Smooth muscle cell (in vitro differentiated cells): ENCODE data around the gene KCNMA1. TPM values are rescaled to one million over a fixed set of nuclear protein-coding genes. Genes with fewer than 3 reads are reported as not detected.
A peak's percentile ranks its signal among the peaks of the same experiment; 100 is the strongest.

Source experiments
- DNase-seq: peaks from one replicate; lab custom pipeline; 2025; ENCODE audit not compliant: unreplicated experiment; lab: John Stamatoyannopoulos, UW
- H2AFZ ChIP-seq: fragments of 200-600 bp; sonication (generic); 2 replicates; pipeline ENCODE4 v1.6.0; 2016; ENCODE audit warnings: antibody characterized with exemption, low read depth, mild to moderate bottlenecking
- H3F3A ChIP-seq: fragments of 200-600 bp; sonication (generic); 2 replicates; pipeline ENCODE4 v1.6.0; 2017; ENCODE audit warnings: antibody characterized with exemption, low read depth
- H3K27ac ChIP-seq: fragments of 200-600 bp; sonication (generic); 2 replicates; pipeline ENCODE4 v1.5.1; 2016; ENCODE audit warnings: low read depth, mild to moderate bottlenecking
- H3K27me3 ChIP-seq: fragments of 200-600 bp; sonication (generic); 2 replicates; pipeline ENCODE4 v1.6.1; 2016; ENCODE audit warnings: low read depth, mild to moderate bottlenecking
- H3K36me3 ChIP-seq: fragments of 200-600 bp; sonication (generic); 2 replicates; pipeline ENCODE4 v1.5.1; 2016; ENCODE audit warnings: low read depth
- H3K4me1 ChIP-seq: fragments of 200-600 bp; sonication (generic); 2 replicates; pipeline ENCODE4 v1.5.1; 2016; ENCODE audit warnings: low read depth
- H3K4me2 ChIP-seq: fragments of 200-600 bp; sonication (generic); 2 replicates; pipeline ENCODE4 v1.6.0; 2016; ENCODE audit warnings: mild to moderate bottlenecking
- H3K4me3 ChIP-seq: fragments of 200-600 bp; sonication (generic); 2 replicates; pipeline ENCODE4 v1.5.1; 2016; ENCODE audit warnings: mild to moderate bottlenecking
- H3K79me2 ChIP-seq: fragments of 200-600 bp; sonication (generic); 2 replicates; pipeline ENCODE4 v1.6.0; 2016; ENCODE audit warnings: low read depth, mild to moderate bottlenecking
- H3K9ac ChIP-seq: fragments of 200-600 bp; sonication (generic); 2 replicates; pipeline ENCODE4 v1.6.0; 2016; ENCODE audit warnings: low read depth
- H3K9me3 ChIP-seq: fragments of 200-600 bp; sonication (generic); replicated peaks from 2 replicates; pipeline ENCODE4 v1.5.1; 2016; ENCODE audit warnings: low read depth
- H4K20me1 ChIP-seq: fragments of 200-600 bp; sonication (generic); 2 replicates; pipeline ENCODE4 v1.6.0; 2016; ENCODE audit warnings: low read depth
- CTCF ChIP-seq: fragments of 200-600 bp; sonication (generic); IDR thresholded peaks from 2 replicates; pipeline ENCODE4 v1.5.1; 2017; ENCODE audit warnings: borderline replicate concordance, mild to moderate bottlenecking, antibody characterized with exemption; ENCODE audit not compliant: insufficient read depth, poor library complexity, severe bottlenecking
- WGBS: methylation state at CpG from one replicate; pipeline ENCODE4 v1.1.7; 2016; ENCODE audit warnings: low lambda C conversion rate; 5-methylcytosine and 5-hydroxymethylcytosine counted together
- polyA plus RNA-seq: library from polyadenylated mRNA; unstranded; fragments of >200 nt; fragmentation: Nextera tagmentation; extraction: Ambion mirVana; gene quantifications from 2 replicates; pipeline ENCODE4 v1.2.1, GENCODE V29; 2016
- total RNA-seq: library from RNA; depleted of rRNA; stranded (reverse); fragments of >200 nt; gene quantifications from 2 replicates; pipeline ENCODE4 v1.2.3, GENCODE V29; 2014

Gene KCNMA1
- total and polyA plus RNA-seq, 2 experiments from 2014 or later = 9.1 to 23.4 TPM

GRCh38 chr10:77606751-77607150 lies 30.9 kb downstream of the KCNMA1 start:
- TF ChIP-seq CTCF = peak; percentile 9
- DNase-seq = no peak
- Histone ChIP-seq H3K9me3 (no peaks in the 10 kb centered on the region), H3K9ac (no peak overlapping the region), H3K4me2 (no peak overlapping the region), H3F3A (no peaks in the 10 kb centered on the region), H3K79me2 (no peaks in the 10 kb centered on the region), H3K4me1 (no peaks in the 10 kb centered on the region), H4K20me1 (no peaks in the 10 kb centered on the region), H3K27me3 (no peaks in the 10 kb centered on the region), H3K4me3 (no peak overlapping the region), H3K27ac (no peak overlapping the region), H2AFZ (no peak overlapping the region), H3K36me3 (no peaks in the 10 kb centered on the region)
- WGBS = 80% methylated on average over 2 of the region's 2 CpGs

- Histone ChIP-seq H2AFZ (no peak overlapping the region), H3K4me3 (no peak overlapping the region), H3K27me3 (no peaks in the 10 kb centered on the region), H3K79me2 (no peaks in the 10 kb centered on the region), H3K9ac (no peak overlapping the region), H3K27ac (no peak overlapping the region), H3F3A (no peaks in the 10 kb centered on the region), H3K9me3 (no peaks in the 10 kb centered on the region), H3K36me3 (no peaks in the 10 kb centered on the region), H3K4me1 (no peaks in the 10 kb centered on the region), H4K20me1 (no peaks in the 10 kb centered on the region), H3K4me2 (no peak overlapping the region)
- 57% methylated on average over 4 of the region's 4 CpGs for WGBS
- DNase-seq = no peak
- no peak for TF ChIP-seq CTCF
Measured at GRCh38 chr10:77605466-77605865, 32.1 kb downstream of the KCNMA1 start.

- TF ChIP-seq CTCF = no peak
- Histone ChIP-seq H2AFZ (no peak overlapping the region), H3K4me1 (no peaks in the 10 kb centered on the region), H3K4me2 (no peak overlapping the region), H3F3A (no peaks in the 10 kb centered on the region), H3K27me3 (no peaks in the 10 kb centered on the region), H3K9ac (no peak overlapping the region), H3K79me2 (no peaks in the 10 kb centered on the region), H3K4me3 (no peak overlapping the region), H3K27ac (no peak overlapping the region), H3K36me3 (no peaks in the 10 kb centered on the region), H4K20me1 (no peaks in the 10 kb centered on the region), H3K9me3 (no peaks in the 10 kb centered on the region)
- DNase-seq = no peak
- WGBS = 81% methylated on average over 6 of the region's 6 CpGs
Measured at GRCh38 chr10:77604941-77605351, 32.7 kb downstream of the KCNMA1 start.

- no peaks in the 10 kb centered on the region for H3K9me3 ChIP-seq
- 100% methylated on average over 1 of the region's 1 CpG for WGBS
- H3K79me2 ChIP-seq = no peaks in the 10 kb centered on the region
Measured at GRCh38 chr10:77604063-77604462, 33.5 kb downstream of the KCNMA1 start.

More at GRCh38 chr10:77604063-77604462, 33.5 kb downstream of the KCNMA1 start:
- no peak for TF ChIP-seq CTCF
- Histone ChIP-seq H3K4me3 (no peak overlapping the region), H3K27ac (no peak overlapping the region), H2AFZ (no peak overlapping the region), H3K27me3 (no peaks in the 10 kb centered on the region), H3K4me2 (no peak overlapping the region), H4K20me1 (no peaks in the 10 kb centered on the region), H3F3A (no peaks in the 10 kb centered on the region), H3K4me1 (no peaks in the 10 kb centered on the region), H3K9ac (no peak overlapping the region), H3K36me3 (no peaks in the 10 kb centered on the region)
- no peak for DNase-seq
